CD4-positive, alpha-beta T cell treated with Interleukin-10 for 1 hour (primary cell): Measurements from ENCODE around the gene CFAP74.

Source experiments
- DNase-seq: peaks from one replicate; pipeline ENCODE4 v3.0.0-alpha.2; 2020

Gene CFAP74

DNA sequence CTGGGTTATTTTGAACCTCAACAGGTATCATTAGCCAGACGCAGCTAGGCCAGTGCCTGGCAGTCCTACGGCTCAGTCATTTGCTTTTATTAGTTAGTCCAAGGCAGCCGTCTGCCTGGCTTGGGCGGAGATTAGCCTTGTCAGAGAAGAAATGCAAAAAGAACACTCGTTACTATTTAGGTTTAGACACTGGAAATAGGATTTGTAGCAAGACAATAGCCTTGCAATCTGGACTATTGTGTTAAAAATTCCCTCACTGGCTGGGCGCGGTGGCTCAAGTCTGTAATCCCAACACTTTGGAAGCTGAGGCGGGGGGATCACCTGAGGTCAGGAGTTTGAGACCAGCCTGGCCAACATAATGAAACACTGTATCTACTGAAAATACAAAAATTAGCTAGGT is 35.7 kb upstream of the CFAP74 start:
- DNase-seq: no peak

DNA sequence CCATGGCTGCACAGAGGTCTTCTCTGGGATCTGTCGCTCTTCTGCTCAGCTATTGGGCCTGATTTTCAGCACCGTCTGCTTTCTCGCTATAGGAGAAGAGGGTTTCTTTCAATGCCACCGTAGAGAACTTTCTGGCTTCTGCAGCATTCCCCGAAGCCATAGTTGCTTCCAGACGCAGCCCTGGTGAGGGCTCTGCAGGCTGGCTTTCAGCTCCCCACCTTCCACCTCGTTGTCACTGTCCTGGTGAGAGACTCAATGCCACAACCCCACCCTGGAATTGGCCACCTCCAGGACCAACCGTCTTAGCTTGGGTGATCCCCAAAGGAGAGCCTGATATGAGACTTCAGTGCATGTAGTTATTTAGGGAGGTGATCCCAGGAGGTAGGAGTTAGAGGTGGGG is 34.6 kb upstream of the CFAP74 start:
- DNase-seq: no peak

DNA sequence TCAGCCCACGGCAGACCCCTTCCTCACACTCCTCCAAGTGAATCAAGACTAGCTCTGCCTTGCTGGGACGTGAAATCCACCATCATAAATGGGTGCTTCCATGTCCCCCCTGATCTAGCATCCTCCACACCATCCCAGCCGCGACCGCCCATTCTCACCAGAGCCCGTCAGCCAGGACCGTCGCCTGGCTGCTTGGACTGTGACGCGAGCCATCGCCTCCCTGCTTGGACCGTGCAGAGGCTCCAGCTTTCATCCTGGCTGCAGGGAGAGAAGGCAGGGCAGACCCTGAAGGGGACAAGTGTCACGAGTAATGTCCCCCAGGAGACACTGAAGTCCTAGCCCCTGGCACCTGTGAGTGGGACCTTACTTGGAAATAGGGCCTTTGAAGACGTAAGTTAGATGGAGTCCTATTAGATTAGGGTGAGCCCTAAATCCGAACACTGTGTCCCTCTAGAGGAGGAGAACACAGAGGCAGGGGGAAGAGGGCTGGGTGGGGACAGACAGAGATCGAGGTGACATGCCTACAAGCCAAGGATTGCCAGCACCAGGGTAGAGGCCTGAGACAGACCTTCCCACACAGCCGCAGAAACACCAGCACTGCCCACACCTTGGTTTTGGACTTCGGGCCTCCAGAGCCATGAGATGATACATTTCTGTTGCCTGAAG is 33.9 kb upstream of the CFAP74 start:
- no peak for DNase-seq

DNA sequence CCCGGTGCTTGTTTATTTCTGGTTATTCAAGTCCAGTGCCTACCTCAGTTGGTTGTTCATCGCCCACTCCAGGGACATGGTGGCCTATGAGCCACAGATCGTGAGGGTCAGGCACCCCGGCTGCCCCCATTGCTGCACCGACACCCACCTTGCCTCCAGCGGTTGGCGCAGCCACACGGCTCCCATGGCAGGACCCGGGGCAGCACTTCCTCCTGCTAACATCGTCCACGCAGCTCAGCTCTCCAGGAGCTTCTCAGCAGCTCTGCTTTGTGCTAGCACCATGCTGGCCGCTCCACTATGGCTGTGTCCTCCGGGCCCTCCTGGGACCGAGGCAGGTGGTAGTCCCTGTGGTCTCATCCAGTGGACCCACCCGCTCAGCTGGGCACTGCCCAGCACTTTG is 32.7 kb upstream of the CFAP74 start:
- DNase-seq: no peak

DNA sequence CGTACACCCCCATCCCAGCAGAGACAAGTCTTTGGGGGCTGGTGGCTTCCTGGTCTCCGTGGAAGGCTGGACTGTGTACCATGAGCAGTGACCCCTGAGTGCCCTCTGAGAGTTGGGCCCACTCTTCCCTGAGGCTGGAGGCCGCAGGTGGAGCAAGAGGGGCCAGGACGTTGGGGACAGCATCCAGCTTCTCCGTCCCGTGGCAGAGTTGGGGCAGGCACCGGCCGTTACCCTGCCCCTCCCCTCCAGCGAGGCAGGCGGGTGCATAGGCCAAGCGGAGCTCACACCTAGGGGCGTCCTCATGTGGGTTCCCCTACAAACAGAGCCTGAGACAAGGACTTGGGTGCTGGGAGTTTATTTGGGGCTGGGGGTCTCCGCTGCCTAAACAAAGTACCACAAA is 29.6 kb upstream of the CFAP74 start:
- DNase-seq: no peak

DNA sequence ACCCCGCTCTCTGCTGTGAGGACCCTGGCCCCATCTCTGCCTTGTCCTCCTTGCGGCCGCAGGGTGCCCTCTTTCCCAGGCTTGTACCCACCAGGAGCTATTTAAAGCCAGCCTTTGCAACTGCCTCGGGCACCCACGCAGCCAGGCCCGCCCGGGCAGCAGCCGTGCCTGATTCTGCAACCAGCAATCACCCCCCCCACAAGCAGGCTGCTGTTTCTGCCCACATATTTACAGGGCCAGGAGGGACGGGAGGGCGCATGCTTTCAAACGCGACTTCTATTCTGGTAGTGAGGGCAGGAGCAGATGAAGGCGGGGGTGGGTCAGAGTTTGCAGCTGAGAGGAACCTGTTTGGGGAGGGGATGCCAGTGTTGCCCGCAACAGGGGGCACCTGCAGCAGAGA is 29.2 kb upstream of the CFAP74 start:
- DNase-seq: no peak

DNA sequence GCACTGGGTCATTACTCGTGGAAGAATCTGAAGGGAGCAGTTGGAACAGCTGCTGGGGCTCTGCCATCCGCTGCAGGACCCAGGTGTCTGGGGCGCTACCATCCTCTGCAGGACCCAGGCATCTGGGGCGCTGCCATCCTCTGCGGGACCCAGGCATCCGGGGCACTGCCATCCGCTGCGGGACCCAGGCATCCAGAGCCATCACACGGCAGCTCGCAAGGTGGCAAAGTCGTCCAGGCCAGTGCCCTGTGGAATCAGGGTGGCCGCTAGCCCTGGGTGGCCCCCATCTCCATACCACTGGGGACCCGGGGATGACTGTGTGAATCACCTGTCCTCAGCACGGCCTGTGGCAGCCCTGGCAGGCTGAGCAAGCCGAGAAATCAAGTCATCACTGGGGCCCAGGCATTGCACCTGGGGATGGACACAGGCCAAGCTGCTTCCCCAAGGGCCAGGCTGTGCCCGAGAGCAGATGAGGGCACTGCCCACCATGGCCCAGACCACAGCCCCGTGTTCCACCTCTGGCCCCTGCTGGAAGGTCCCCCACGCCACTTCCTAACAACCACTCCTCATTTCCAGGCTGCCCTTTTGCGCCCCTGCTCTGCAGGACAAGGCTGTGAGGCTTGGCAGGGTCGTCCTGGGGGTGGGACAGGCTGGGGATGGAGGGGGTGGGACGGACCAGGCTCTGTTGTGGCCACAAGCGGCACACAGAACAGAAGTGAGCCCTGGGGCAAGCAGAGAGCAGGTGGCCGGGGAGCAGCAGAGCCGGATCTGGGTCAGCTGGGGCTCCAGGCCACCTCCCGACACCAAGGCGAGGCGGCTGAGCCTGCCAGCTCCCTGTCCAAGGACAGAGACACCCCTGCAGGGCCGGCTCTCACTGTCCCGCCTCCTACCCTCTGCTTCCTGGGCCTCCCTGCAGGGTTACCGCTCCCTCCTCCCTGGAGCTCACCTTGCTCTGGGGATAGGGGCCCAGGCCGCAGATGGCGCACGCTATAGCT is 28.3 kb upstream of the CFAP74 start:
- DNase-seq: no peak

DNA sequence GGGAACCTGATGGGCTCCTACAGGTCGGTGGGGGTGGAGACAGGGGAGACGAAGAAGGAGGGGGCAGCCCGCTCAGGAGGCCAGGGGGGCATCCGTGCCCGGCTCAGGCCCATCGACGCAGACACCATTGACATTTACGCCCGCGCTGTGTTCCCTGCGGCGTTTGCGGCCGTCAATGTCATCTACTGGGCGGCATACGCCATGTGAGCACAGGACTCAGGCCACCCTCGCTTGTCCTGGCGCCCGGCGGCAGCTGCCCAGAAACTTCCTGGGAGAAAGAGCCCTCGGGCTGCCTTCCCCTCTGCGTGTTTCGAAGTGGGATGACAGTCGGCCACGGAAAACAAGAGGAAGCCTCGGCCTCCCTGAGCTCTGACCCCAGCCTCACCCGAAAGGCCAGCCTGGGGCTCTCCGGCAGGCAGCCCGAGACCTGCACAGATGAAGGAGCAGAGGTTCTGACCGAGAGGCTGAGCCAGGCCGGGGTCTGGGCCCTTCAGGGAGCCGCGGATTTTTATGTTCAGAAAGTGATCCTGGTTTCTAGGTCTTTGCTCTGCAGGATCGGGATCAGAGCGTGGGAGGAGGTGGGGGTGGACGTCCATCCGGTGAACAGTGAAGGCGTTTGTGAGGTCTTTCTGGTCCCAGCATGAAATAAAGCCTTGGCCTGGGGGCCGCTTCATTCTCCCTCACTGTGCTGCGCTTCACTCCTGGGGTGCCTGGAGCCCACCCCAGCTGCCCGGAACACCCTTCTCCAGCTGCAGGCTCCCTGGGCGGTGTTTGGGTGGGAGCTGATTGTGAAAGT is 26.7 kb upstream of the CFAP74 start:
- DNase-seq: no peak

DNA sequence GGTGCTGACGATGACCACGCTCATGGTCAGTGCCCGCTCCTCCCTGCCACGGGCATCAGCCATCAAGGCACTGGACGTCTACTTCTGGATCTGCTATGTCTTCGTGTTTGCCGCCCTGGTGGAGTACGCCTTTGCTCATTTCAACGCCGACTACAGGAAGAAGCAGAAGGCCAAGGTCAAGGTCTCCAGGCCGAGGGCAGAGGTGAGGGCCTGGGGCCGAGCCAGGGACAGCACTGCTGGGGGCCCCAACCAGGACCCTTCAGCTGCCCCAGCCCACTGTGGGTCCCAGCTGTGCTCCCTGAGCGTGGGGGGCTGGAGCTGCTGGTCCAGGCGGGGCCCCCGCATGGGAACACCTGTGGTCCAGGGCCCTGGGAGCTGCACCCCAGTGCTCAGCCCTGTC is 26.0 kb upstream of the CFAP74 start:
- no peak for DNase-seq

DNA sequence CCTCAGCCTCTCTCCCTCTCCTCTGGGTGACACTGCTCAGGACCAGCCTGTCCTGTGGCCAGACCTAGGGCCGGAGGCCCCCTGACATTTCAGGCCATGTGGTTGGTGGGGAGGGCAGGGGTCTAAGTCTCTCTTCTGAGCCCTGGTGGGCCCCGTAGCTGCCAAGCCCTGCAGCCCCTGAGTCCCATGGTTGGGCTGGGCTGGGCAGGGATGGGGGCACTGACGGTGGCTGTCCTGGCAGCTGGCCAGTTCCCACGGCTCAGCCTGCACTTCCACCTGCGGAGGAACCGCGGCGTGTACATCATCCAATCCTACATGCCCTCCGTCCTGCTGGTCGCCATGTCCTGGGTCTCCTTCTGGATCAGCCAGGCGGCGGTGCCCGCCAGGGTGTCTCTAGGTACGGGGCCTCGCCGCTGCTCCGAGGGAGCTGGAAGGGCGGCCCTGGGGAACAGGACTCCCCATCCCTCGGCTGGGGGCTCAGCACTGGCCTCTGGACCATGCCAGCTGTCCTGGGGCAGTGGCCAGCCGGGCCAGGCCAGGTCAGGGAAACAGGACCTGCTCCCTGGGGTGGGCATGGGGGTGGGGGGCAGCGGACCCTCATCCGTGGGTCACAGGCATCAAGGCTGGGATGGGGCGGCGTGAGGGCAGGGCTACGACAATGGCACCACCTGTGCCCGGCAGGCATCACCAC is 25.4 kb upstream of the CFAP74 start:
- DNase-seq: no peak

DNA sequence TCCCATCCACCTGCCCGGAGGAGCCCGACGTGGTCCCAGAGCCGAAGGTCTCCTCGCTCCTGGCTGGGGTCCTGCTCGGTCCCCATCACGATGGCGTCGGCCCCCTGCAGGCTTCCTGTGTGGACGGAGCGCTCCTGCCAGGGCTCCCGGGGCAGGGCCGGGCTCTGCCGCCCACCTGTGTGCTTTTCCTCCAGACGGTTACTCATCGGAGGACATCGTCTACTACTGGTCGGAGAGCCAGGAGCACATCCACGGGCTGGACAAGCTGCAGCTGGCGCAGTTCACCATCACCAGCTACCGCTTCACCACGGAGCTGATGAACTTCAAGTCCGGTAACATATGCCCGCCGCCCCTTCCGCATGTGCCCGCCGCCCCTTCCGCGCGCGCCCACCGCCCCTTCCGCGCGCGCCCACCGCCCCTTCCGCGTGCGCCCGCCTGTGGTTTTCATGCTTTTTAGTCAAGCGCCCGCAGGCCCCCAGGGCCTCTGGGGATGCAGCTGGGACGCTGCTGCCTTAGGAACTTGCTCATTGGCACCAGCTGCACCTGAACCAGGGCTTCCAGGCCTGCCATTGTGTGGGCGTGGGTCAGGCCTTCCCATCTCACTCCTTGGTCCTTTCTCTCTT is 24.5 kb upstream of the CFAP74 start:
- DNase-seq: no peak

DNA sequence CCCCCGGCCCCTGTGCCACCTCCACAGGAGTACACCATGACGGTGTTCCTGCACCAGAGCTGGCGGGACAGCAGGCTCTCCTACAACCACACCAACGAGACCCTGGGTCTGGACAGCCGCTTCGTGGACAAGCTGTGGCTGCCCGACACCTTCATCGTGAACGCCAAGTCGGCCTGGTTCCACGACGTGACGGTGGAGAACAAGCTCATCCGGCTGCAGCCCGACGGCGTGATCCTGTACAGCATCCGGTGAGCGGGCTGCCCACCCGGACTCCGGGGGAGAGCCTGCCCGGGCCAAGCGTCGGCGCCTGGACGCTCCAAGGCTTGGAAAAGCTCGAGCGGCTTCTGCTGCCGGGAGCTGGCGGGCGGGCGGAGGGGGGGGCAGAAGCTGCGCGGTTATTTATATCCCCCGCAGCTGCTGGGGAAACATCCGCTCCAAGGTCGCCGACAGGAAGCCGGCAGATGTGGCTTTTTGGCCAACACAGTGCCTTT is 21.9 kb upstream of the CFAP74 start:
- DNase-seq: no peak

DNA sequence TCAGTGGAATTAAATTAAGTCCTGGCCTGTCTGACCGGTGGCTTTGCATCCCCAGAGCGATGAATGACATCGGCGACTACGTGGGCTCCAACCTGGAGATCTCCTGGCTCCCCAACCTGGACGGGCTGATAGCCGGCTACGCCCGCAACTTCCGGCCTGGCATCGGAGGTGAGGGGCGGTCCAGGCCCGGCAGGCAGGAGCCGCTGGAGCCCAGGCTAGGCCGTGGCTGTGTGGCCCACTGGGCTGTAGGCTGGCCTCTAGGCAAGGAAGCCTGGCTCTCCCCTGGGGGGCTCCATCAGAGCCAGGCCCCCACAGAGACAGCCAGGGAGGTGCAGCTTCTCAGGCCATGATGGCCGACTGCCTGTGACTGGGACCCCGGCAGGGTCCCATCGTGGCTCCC is 21.3 kb upstream of the CFAP74 start:
- no peak for DNase-seq

DNA sequence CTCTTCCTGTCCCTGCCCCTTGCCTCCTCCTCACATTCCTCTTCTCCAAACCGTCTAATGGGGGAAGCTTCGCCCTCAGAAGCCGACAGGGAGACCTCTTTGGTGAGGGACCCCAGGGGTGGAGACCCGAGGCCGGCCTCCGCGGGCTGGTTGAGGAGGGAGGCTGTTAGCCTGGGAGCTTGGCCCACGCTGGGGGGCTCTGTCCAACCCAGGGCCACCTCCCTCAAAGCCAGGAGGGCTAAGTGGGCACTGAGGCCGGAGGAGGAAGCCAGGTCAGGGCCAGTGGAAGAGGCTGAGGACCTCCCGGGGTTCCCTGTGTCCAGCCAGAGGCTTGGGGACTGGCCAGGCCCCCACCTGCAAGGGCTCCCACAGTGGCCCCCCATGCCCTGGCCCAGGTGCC is 20.9 kb upstream of the CFAP74 start:
- no peak for DNase-seq

DNA sequence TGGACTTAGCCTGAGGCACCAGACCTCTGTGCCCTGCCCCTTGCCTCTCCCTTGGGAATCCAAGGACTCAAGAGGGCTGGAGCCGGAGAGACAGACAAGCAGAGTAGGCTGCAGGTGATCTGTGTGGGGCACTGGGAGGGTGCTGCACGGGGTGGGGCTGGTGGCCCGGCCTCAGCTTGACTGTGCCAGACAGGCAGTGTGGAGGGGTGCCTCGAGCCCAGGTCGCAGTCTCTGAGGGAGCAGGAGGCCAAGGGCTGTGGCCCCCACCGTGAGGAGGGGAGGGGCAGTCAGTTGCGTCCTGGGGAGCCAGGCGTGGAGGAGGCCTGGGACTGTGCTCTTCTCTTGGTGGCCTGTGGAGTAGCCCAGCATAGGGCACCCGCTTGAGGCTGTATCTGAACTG is 19.6 kb upstream of the CFAP74 start:
- DNase-seq: no peak

DNA sequence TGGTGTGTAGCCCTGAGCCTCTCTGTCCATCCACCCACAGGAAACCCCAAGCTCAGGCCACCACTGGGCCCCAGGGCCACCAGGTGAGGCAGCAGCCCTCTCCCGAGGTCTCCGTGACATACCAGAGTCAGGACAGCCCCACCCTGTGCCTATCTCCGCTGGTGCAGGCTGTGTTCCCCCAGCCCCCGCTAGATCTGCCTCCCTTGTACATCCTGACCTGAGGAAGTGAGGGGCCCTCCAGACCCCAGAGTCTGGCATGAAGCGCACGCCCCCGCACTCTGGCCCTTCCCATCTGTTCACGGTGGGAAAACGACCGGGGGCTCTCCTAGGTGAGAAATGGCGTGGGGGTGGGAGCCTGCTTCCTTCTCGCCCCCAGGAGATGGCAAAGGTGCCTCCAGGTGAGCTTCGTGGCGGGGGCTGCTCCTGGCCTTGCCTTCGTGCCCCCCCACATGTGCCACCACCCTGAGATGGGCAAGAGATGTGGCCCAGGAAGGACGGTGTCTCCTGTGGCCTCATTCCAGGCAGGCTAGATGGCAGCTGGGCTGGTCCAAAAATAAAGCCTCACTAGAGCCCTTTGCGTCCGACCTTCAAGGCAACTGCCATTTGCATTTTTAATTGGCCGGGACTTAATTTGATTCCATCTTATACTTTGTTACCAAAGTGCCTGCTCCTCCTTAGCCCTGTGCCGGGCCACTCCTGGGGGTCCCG is 18.6 kb upstream of the CFAP74 start:
- DNase-seq: no peak

DNA sequence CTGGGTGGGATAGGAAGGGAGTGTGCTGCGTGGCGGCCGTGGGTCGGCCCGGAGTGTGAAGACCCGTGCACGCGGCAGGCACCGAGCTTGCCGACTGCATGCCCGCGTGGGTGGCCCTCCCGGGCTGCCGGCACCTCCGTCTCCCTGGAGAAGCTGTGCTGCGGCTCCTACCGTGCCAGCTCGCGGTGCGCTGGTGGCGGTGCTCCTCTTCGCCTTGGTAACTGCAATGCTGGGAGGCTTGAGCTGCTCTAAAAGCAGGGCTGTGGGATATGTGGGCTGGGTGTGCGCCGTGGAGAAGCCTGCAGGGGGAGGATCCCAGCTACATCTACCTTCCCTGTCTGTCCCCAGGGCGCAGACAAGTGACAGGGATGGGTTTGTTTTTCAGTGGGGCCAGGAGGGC is 18.0 kb upstream of the CFAP74 start:
- DNase-seq: no peak

DNA sequence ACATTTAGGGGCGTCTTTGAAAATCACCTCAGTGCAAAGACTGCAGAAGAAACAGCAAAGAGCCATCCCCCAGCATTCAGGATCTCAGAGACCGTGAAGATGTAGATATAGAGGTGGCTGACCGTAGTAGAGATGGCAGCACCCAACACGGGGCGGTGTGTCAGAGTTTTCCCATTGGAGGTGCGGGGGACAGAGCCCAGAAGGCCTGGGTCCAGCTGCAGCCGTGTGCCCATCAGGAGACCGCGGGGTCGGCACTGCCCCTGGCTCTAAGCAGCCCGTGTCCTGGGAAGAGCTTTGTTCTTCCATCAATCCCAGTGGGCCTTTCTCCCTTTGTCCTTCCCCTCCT is 16.7 kb upstream of the CFAP74 start:
- DNase-seq: no peak

DNA sequence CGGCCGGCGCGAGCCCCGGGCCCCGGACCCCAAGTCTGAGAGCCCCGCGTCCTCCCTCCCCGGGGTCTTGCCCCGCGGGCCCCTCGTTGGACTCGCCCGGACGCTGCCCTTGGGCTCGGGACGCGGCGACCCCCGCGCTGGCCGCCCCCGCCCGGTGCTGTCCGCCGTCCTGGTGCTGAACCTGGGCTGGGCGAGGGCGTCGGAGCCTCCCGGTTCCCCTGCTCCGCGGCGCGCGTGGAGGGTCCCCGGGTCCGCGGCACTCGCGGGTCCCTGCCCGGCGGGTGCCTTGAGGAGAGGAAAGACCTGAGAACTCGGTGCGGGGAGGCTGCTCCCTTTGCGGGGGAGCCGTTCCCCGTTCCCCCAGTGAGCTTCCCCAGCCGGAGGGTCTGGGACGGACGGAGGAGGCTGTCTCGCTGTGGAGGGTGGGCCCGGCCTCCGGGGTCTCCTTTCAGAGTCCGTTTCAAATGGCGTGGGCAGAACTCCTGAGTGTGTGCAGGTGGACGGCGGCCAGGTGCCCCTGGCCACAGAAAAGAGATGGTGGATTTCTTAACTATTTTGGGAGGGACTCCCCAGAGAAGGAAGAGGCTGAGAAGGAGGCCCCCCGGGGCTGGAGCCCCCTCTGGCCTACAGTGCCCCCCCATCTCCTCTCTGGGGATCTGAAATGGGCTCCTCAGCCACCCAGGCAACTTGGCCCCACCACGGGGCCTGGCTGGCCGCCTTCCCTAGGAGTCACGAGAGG is 16.2 kb upstream of the CFAP74 start:
- DNase-seq: no peak

DNA sequence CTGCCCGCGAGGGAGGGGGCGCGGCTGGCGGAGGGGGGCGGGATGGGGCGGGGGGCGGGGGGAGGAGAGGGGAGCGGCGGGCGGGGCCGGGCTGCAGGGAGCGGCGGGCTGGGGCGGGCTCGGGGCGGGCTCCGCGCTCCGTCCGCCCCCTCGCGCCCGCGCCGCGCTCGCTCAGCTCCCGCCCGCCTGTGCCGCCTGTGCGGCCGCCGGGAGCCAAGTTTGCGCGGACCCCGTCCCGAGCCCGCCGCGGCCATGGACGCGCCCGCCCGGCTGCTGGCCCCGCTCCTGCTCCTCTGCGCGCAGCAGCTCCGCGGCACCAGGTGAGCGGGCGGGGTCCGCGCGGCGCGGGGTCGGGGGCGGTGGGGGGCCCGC is 15.6 kb upstream of the CFAP74 start, which contains the start of gene GABRD:
TSS of gene GABRD (plus strand) at position 174 of the 372 bp plus-strand sequence. CDS start at position 253, 79 bp downstream.
- DNase-seq: no peak
